Adipocyte (in vitro differentiated cells): Measurements from ENCODE around the gene SRCAP.
A peak's percentile ranks its signal among the peaks of the same experiment; 100 is the strongest.

ENCODE experiments used
- DNase-seq: peaks from one replicate; pipeline ENCODE4 v3.0.0-alpha.2; 2015; ENCODE audit warnings: low read depth
- H3K27me3 ChIP-seq: replicated peaks from 2 replicates; pipeline ENCODE4 v1.7.0; 2013; ENCODE audit warnings: mild to moderate bottlenecking, low read length, moderate library complexity; ENCODE audit not compliant: control insufficient read depth, insufficient read depth
- H3K36me3 ChIP-seq: 2 replicates; pipeline ENCODE4 v1.7.0; 2013; ENCODE audit warnings: low read length, mild to moderate bottlenecking, moderate library complexity; ENCODE audit not compliant: control insufficient read depth, insufficient read depth, severe bottlenecking
- H3K4me1 ChIP-seq: 2 replicates; pipeline ENCODE4 v1.7.0; 2013; ENCODE audit warnings: mild to moderate bottlenecking, low read length, moderate library complexity; ENCODE audit not compliant: control insufficient read depth, insufficient read depth
- H3K4me3 ChIP-seq: 2 replicates; pipeline ENCODE4 v1.7.0; 2013; ENCODE audit warnings: mild to moderate bottlenecking, low read length, moderate library complexity
- H3K9ac ChIP-seq: 2 replicates; pipeline ENCODE4 v1.7.0; 2013; ENCODE audit warnings: mild to moderate bottlenecking, low read length, moderate library complexity
- H3K9me3 ChIP-seq: 2 replicates; pipeline ENCODE4 v1.7.0; 2013; ENCODE audit warnings: mild to moderate bottlenecking, low read length, moderate library complexity; ENCODE audit not compliant: control insufficient read depth

SRCAP gene

DNA sequence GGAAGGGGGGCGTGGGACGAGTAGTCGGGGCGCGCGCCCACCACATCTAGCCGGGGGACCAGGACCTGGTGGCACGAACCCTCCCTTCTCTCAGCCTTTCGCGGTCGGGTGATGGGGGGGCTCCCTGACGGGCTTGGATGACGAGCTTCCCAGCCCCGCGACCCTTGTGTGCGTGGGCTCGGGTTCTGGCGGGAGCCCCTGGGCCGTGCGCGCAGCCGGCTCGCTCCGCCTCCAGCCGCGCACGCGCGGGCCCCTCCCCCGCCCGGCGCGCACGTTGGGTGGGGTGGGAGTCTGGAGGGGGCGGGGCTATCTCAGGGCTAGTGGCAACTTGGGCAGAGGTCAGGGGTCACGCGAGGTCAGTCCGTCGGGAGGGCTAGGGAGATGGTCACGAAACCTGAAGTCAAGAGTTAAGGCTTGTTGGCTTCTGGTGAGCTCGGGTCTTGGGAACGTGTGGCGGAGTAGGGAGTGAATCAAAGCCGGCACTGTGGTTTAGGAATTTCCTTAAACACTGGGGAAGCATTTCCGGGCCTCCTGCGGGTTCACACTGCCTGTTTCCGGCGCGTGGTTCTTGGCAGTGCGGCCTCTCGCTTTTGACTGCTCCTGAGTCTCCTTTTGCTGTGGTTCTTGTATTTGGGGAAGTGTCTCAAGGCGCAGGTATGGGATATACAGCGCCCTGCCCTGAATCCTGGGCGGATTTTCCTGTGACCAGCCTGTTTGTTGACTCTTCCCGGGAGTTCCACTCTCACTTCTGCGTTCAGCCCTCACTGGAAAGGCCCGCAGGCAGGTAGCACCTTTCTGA lies at the start of gene SRCAP:
Gene SRCAP, plus strand, starts transcription at position 356 of the 799 bp plus-strand sequence. CDS start 1,654 bp downstream, outside the sequence.
- H3K9ac ChIP-seq = peak within 1 kb of the TSS; percentile 100
- peak; percentile 90 for DNase-seq

DNA sequence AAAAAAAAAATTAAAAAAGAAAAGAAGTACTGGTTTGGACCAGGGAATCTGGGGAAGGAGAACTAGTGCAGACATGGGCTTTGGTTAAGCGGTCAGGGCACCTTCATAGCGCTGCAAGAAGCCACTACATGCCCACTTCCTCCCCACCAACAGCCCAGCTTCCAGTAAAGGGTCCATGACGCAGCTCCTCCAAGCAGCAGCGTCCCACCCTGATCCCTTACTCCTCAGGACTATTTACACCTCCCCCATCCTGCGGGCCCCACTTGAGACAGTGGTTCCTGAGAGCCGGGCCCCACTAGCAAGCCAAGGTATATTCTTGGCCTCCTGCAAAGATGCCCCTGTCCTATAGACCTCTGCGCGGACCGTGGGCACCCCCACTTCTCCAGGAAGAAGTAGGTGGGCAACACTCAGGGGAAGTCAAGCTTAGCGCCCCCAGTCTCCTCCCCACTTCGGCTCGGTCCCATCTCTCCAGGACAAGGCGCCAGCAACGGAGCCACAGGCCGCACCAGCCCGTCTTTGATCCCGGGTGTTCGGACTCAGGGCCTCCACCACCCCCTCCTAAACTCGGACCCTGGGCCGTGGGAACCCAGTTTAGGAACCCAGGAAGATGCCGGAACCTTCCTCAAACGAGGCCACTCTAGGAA lies 49.1 kb upstream of the SRCAP start:
- H3K27me3 ChIP-seq = no peaks in the 10 kb centered on the region
- H3K9ac ChIP-seq = peak overlapping the region; percentile 93
- no peaks in the 10 kb centered on the region for H3K9me3 ChIP-seq
- DNase-seq = no peak
- peaks cover 14% of the 10 kb centered on the region for H3K4me1 ChIP-seq
- H3K4me3 ChIP-seq = peak overlapping the region; percentile 96
- peaks cover 17% of the 10 kb centered on the region for H3K36me3 ChIP-seq

More for the DNA sequence above, at the start of gene SRCAP:
- Histone ChIP-seq H3K27me3 (no peaks in the 10 kb centered on the region), H3K9me3 (no peaks in the 10 kb centered on the region), H3K4me1 (peaks cover 28% of the 10 kb centered on the region), H3K4me3 (peak within 1 kb of the TSS; percentile 99), H3K36me3 (peaks cover 32% of the 10 kb centered on the region)

DNA sequence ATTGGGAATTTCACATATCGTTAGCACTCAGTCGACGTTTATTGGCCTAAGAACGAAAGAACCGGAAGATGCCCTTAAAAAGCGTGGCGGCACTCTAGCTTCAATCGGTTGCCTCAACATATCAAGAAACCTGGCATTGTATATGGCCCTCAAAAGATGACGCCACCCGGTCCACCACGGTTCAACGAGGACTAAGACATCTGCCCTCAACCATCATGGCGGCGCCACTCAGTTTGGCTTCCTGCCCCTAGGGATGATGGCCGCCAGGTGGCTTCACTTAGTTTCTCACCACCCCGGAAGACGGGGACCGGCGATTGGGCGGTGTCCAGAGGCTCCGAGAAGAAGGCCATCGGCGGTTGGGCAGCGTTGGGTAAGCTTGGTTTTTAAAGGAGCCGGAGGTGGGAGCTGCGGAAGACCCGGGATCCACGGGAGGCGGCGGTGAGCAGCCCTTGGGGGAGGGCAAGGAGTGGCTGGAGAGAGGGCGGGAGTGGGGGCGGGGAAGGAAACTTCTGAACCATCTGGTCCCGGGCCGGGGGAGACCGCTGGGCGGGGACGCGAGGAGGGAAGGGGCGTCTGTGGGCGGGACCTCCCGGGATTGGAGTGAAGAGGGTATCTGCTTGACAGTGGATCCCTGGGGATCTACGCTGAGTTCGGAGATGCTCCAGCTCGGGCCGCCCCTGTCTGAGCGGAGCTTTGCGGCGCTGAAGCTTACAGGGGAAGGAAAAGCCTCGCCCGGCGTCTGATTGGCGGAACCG lies 48.4 kb upstream of the SRCAP start, which contains the start of gene PRR14:
Gene PRR14, plus strand, starts transcription at position 592 of the 755 bp plus-strand sequence. CDS start 686 bp downstream, outside the sequence.
- H3K9ac ChIP-seq = peak within 1 kb of the TSS; percentile 93
- H3K9me3 ChIP-seq = no peaks in the 10 kb centered on the region
- H3K4me3 ChIP-seq = peak within 1 kb of the TSS; percentile 96
- DNase-seq = peak; percentile 99
- H3K36me3 ChIP-seq = peaks cover 24% of the 10 kb centered on the region
- peaks cover 14% of the 10 kb centered on the region for H3K4me1 ChIP-seq
- H3K27me3 ChIP-seq = no peaks in the 10 kb centered on the region

DNA sequence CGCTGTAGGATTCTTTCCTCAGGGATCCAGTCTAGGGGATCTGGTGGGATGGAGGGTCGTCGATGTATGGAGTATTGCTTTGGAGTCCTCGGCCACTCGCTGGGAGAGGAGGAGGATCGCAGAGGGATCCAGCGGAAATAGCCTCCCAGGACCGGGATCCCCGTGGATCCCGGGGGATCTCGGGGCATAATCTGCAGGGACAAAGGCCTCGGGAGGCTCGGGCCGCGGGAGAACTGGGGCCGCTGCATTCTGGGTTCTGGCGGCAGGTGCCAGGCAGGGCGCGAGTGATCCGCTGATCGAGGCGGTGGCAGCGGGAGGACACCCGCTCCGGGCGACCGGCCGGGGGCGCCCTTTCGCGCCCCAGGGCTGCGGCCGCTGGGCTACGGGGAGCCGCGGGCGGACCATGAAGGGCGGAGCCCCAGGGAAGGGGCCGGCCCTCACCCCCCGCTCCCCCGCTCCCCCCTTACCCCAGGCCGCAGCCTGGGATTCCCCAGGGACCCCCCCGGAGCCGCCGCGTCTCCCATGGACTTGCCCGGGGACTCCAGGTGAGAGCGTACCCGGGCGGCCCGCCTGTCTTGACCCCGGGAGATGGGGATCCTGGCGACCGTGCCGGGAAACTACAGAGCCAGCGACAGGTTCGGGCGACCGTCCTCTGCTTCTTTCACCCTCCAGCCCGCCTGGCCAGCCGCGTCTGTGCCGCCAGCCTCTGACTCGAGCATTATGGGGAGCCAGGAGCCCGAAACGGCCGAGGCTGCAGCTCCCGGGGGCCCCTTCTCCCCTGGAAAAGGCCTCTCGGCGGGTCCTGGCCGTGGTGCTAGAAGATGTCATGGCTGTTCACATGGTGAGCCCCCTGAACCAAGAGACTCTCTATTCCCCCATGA lies 47.6 kb upstream of the SRCAP start:
- H3K4me1 ChIP-seq = peaks cover 14% of the 10 kb centered on the region
- DNase-seq = peak; percentile 85
- no peaks in the 10 kb centered on the region for H3K9me3 ChIP-seq
- no peaks in the 10 kb centered on the region for H3K27me3 ChIP-seq
- peak overlapping the region; percentile 93 for H3K9ac ChIP-seq
- peak overlapping the region; percentile 96 for H3K4me3 ChIP-seq
- peaks cover 32% of the 10 kb centered on the region for H3K36me3 ChIP-seq

DNA sequence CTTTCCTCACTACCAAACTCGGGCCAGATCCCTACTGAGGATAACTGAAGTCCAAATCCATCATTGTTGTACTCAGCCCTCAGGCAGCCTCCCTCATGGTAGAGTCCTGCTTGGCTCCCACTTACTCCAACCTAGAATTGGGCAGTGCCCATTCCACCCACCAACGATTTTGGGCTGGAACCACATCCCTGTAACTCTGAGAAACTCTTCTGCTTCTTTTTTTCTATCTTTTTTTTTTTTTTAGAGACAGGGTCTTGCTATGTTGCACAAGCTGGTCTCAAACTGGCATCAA lies 47.0 kb upstream of the SRCAP start:
- peaks cover 37% of the 10 kb centered on the region for H3K36me3 ChIP-seq
- H3K4me1 ChIP-seq = peaks cover 19% of the 10 kb centered on the region
- peak overlapping the region; percentile 96 for H3K4me3 ChIP-seq
- no peaks in the 10 kb centered on the region for H3K9me3 ChIP-seq
- peak overlapping the region; percentile 93 for H3K9ac ChIP-seq
- no peaks in the 10 kb centered on the region for H3K27me3 ChIP-seq
- no peak for DNase-seq

DNA sequence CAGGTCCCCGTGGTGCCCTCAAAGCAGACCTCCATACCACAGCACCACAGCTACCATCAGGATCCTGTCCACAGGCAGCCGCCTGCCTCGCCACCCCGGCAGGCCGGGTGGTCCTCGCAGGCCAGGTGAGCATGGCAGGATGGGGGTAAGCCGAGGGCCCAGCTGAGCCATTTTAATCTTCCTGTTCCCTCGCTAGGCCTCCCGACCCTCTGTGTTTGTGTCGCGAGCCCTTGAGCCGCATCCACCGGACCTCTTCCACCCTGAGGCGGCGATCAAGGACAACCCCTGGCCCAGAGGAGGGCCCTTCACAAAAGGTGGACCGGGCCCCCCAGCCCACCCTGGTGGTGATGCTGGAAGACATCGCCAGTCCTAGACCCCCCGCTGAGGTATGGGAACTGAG lies 46.3 kb upstream of the SRCAP start:
- H3K27me3 ChIP-seq = no peaks in the 10 kb centered on the region
- no peaks in the 10 kb centered on the region for H3K9me3 ChIP-seq
- H3K4me3 ChIP-seq = no peak overlapping the region
- peak overlapping the region; percentile 93 for H3K9ac ChIP-seq
- DNase-seq = no peak
- peaks cover 26% of the 10 kb centered on the region for H3K4me1 ChIP-seq
- peaks cover 37% of the 10 kb centered on the region for H3K36me3 ChIP-seq

DNA sequence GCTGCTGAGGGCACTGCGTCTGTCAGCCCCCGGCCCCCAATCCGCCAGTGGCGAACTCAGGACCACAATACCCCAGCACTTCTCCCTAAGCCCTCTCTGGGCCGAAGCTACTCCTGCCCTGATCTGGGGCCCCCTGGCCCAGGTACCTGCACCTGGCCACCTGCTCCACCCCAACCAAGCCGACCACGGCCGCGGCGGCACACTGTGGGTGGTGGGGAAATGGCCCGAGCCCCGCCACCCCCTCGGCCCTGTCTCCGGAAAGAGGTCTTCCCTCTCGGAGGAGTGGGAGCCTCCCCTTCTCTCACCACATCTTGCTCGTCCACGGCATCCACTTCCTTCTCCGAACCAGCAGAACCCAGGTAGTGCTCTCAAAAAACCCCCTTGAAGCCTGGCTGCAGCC lies 44.1 kb upstream of the SRCAP start:
- no peak overlapping the region for H3K9ac ChIP-seq
- H3K9me3 ChIP-seq = no peaks in the 10 kb centered on the region
- H3K36me3 ChIP-seq = peaks cover 37% of the 10 kb centered on the region
- peaks cover 25% of the 10 kb centered on the region for H3K4me1 ChIP-seq
- no peaks in the 10 kb centered on the region for H3K27me3 ChIP-seq
- H3K4me3 ChIP-seq = no peak overlapping the region
- DNase-seq = no peak

DNA sequence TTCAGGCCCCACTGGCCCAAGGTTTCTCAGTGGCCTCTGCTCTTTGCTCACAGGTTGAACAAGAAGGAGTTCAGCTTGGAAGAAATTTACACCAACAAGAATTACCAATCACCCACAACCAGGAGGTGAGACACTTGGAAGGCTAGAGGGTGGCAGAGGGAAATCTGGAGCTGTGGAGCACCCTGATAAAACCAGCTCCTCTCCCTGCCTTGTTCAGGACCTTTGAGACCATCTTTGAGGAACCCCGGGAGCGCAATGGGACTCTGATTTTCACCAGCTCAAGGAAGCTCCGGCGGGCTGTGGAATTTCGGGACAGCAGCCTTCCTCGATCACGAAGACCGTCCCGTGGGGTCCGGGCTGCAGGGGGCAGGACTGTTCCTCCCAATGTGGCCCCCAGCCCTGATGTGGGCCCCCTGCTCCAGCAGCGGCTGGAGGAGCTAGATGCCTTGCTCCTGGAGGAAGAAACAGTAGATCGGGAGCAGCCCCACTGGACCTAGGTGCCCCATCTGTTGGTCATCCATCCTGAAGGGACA lies 43.1 kb upstream of the SRCAP start:
- Histone ChIP-seq H3K27me3 (no peaks in the 10 kb centered on the region), H3K9me3 (no peaks in the 10 kb centered on the region), H3K9ac (no peak overlapping the region), H3K4me1 (peaks cover 27% of the 10 kb centered on the region), H3K36me3 (peaks cover 37% of the 10 kb centered on the region), H3K4me3 (no peak overlapping the region)
- DNase-seq = no peak

DNA sequence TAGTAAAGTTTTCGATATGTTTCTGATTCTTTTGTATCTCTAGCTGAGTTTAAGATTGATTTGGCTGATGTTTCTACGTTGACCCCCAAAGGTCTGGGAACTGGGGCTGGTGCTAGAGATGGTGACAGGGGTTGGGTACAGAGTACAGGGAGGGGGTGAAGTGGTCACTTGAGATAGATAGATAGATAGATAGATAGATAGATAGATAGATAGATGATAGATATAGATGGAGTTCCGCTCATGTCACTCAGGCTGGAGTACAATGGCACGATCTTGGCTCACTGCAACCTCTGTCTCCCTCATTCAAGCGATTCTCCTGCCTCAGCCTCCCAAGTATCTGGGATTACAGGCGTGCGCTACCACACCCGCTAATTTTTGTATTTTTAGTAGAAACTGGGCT lies 42.6 kb upstream of the SRCAP start:
- H3K36me3 ChIP-seq = peaks cover 41% of the 10 kb centered on the region
- no peaks in the 10 kb centered on the region for H3K27me3 ChIP-seq
- peaks cover 32% of the 10 kb centered on the region for H3K4me1 ChIP-seq
- no peaks in the 10 kb centered on the region for H3K9me3 ChIP-seq
- DNase-seq = no peak
- H3K4me3 ChIP-seq = no peak overlapping the region
- peak overlapping the region; percentile 90 for H3K9ac ChIP-seq

DNA sequence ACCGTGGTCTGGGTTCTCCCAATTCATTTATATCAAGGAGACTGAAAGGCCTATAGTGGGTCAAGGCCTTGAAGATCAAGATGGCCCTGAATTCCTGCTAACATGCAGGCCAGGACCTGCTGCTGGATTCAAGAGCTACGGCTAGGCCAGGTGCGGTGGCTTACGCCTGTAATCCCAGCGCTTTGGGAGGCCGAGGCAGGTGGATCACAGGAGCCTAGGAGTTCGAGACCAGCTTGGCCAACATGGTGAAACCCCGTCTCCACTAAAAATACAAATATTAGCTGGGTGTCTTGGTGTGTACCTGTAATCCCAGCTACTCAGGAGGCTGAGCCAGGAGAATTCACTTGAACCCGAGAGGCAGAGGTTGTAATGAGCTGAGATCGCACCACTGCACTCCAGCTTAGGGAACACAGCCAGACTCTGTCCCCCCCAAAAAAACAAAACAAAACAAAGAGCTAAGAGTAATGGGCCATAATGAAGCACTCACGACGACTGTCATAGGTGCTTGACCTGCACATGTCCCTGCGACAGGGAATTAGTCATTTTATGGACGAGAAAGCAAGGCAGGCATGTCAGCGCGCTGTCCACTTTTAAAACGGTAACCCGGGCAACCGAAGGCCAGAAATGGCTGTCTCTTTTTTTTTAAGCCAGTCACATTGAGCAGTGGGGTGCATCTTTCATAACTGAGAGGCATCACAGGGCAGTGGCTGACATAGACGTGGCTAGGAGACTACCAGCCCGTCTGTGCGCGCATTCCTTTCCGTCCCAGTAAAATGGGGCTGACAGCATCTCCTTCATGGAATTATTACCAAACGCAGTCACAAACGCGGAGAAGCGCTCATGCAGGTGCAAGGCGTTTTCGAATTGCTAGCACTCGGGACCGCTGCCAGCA lies 41.8 kb upstream of the SRCAP start:
- Histone ChIP-seq H3K27me3 (no peaks in the 10 kb centered on the region), H3K36me3 (peaks cover 49% of the 10 kb centered on the region), H3K4me1 (peaks cover 31% of the 10 kb centered on the region), H3K4me3 (peak overlapping the region; percentile 87), H3K9me3 (no peaks in the 10 kb centered on the region), H3K9ac (peak overlapping the region; percentile 90)
- DNase-seq = no peak
